SK-N-SH (cell line): ENCODE results near the gene LGR4. TPM values are rescaled to one million over a fixed set of nuclear protein-coding genes. Genes with fewer than 3 reads are reported as not detected.

ENCODE experiments used
- CTCF ChIA-PET: fragments of 300-600, 350-600 bp; formaldehyde crosslinking; extraction: SDS; loops from one replicate; lab custom pipeline; 2021; lab: Yijun Ruan, JAX
- POLR2A ChIA-PET: fragments of 350-600 bp; sonication (Branson Sonifier 250); formaldehyde crosslinking; extraction: SDS; loops from one replicate; lab custom pipeline; 2020; ENCODE audit warnings: antibody characterized with exemption, inconsistent platforms; lab: Yijun Ruan, JAX
- DNase-seq: peaks from one replicate; pipeline ENCODE4 v3.0.0; 2012
- H2AFZ ChIP-seq: fragments of 200-600 bp; sonication (generic); 2 replicates; pipeline ENCODE4 v1.8.1; 2016; ENCODE audit warnings: antibody characterized with exemption, mild to moderate bottlenecking, low read depth
- H3F3A ChIP-seq: fragments of 200-600 bp; sonication (generic); replicated peaks from 2 replicates; pipeline ENCODE3; 2016; ENCODE audit warnings: antibody characterized with exemption, mild to moderate bottlenecking; ENCODE audit not compliant: insufficient read depth
- H3K27ac ChIP-seq, 2 experiments: fragments of 200-500 bp in 1 of 2; fragments of 200-600 bp in 1 of 2; sonication (Bioruptor generic) in 1 of 2; sonication (generic), shearing (Covaris generic) in 1 of 2; 2 replicates each; pipeline versions ENCODE4 v1.5.1 to v1.6.1; 2014 to 2016; ENCODE audit warnings: low read depth in 2 of 2, inconsistent platforms in 1 of 2, low read length in 1 of 2, mild to moderate bottlenecking in 1 of 2, mixed read lengths in 1 of 2
- H3K27me3 ChIP-seq: fragments of 200-600 bp; sonication (generic), shearing (Covaris generic); 2 replicates; pipeline ENCODE4 v1.6.1; 2016; ENCODE audit warnings: mixed run types; ENCODE audit not compliant: insufficient read depth
- H3K36me3 ChIP-seq, 2 experiments: fragments of 200-500 bp in 1 of 2; fragments of 200-600 bp in 1 of 2; sonication (Bioruptor generic) in 1 of 2; sonication (generic) in 1 of 2; replicated peaks in 1 of 2; 2 replicates each; pipeline versions ENCODE3 to v1.5.1; 2014 to 2016; ENCODE audit warnings: low read length in 1 of 2, mild to moderate bottlenecking in 1 of 2; ENCODE audit not compliant: insufficient read depth in 2 of 2, control insufficient read depth in 1 of 2
- H3K4me1 ChIP-seq, 2 experiments: fragments of 200-500 bp in 1 of 2; fragments of 200-600 bp in 1 of 2; sonication (Bioruptor generic) in 1 of 2; sonication (generic), shearing (Covaris generic) in 1 of 2; 2 replicates each; pipeline versions ENCODE4 v1.5.1 to v1.6.1; 2014 to 2016; ENCODE audit warnings: low read depth in 1 of 2, low read length in 1 of 2, mixed run types in 1 of 2; ENCODE audit not compliant: insufficient read depth in 2 of 2, control insufficient read depth in 1 of 2
- H3K4me2 ChIP-seq: fragments of 200-600 bp; sonication (generic), shearing (Covaris generic); 2 replicates; pipeline ENCODE4 v1.6.1; 2017; ENCODE audit warnings: mixed run types
- H3K4me3 ChIP-seq, 2 experiments: fragments of 200-500 bp in 1 of 2; fragments of 200-600 bp in 1 of 2; sonication (Bioruptor generic) in 1 of 2; sonication (generic), shearing (Covaris generic) in 1 of 2; 2 replicates each; pipeline versions ENCODE4 v1.5.1 to v1.8.1; 2014 to 2016; ENCODE audit warnings: low read depth in 2 of 2, inconsistent platforms in 1 of 2, low read length in 1 of 2, mild to moderate bottlenecking in 1 of 2, mixed read lengths in 1 of 2, moderate library complexity in 1 of 2
- H3K79me2 ChIP-seq: fragments of 200-600 bp; sonication (generic); 2 replicates; pipeline ENCODE4 v1.8.1; 2017; ENCODE audit warnings: mild to moderate bottlenecking; ENCODE audit not compliant: insufficient read depth
- H3K9ac ChIP-seq: fragments of 200-600 bp; sonication (generic); 2 replicates; pipeline ENCODE4 v1.6.1; 2017; ENCODE audit warnings: mixed run types
- H3K9me2 ChIP-seq: fragments of 200-600 bp; sonication (generic); 2 replicates; pipeline ENCODE4 v1.6.1; 2017; ENCODE audit warnings: mixed run types
- H3K9me3 ChIP-seq: fragments of 200-600 bp; sonication (generic); 2 replicates; pipeline ENCODE4 v1.6.1; 2017; ENCODE audit warnings: mixed run types, mild to moderate bottlenecking, moderate library complexity
- H4K20me1 ChIP-seq: fragments of 200-600 bp; sonication (generic); 2 replicates; pipeline ENCODE4 v1.6.1; 2017; ENCODE audit warnings: mild to moderate bottlenecking, mixed run types; ENCODE audit not compliant: insufficient read depth
- EP300 ChIP-seq, 2 experiments: IDR thresholded peaks; 2 replicates each; pipeline versions ENCODE4 v1.4.0 to v1.6.1; 2012; ENCODE audit warnings: borderline replicate concordance in 1 of 2, low read depth in 1 of 2, low read length in 1 of 2
- FOSL2 ChIP-seq: IDR thresholded peaks from 2 replicates; pipeline ENCODE4 v1.4.0; 2012; ENCODE audit warnings: low read depth, mild to moderate bottlenecking, moderate library complexity, borderline replicate concordance
- FOXJ3 ChIP-seq: sonication (generic); formaldehyde crosslinking; IDR thresholded peaks from 2 replicates; pipeline ENCODE4 v1.5.1; 2020; ENCODE audit warnings: mild to moderate bottlenecking, missing genetic modification reagents
- FOXM1 ChIP-seq: IDR thresholded peaks from 2 replicates; pipeline ENCODE4 v1.4.0; 2012; ENCODE audit warnings: low read depth, mild to moderate bottlenecking
- MEF2A ChIP-seq: IDR thresholded peaks from 2 replicates; pipeline ENCODE4 v1.4.0; 2012; ENCODE audit warnings: low read depth, borderline replicate concordance
- NRF1 ChIP-seq: IDR thresholded peaks from 2 replicates; pipeline ENCODE4 v1.6.1; 2012; ENCODE audit warnings: low read depth, mild to moderate bottlenecking, low read length
- POLR2AphosphoS5 ChIP-seq: IDR thresholded peaks from 2 replicates; pipeline ENCODE4 v1.6.1; 2012; ENCODE audit warnings: low read depth, low read length
- RCOR1 ChIP-seq: fragments of 150-350 bp; IDR thresholded peaks from 2 replicates; pipeline ENCODE4 v1.6.1; 2017; ENCODE audit warnings: antibody characterized with exemption, low read length
- RFX5 ChIP-seq: IDR thresholded peaks from 2 replicates; pipeline ENCODE4 v1.6.1; 2012; ENCODE audit warnings: mild to moderate bottlenecking, improper control_type of control experiment, low read length
- RXRA ChIP-seq: IDR thresholded peaks from 2 replicates; pipeline ENCODE4 v1.4.0; 2012; ENCODE audit warnings: low read depth, mild to moderate bottlenecking, borderline replicate concordance
- SIN3A ChIP-seq: IDR thresholded peaks from 2 replicates; pipeline ENCODE4 v1.6.1; 2012; ENCODE audit warnings: low read depth, mild to moderate bottlenecking, low read length, moderate library complexity, borderline replicate concordance
- WGBS: methylation state at CpG from one replicate; pipeline ENCODE4 v1.1.6; 2017; ENCODE audit warnings: low lambda C conversion rate; 5-methylcytosine and 5-hydroxymethylcytosine counted together
- polyA plus RNA-seq, 3 experiments: library from polyadenylated mRNA; depleted of rRNA; stranded (reverse); fragments of >200 nt; gene quantifications; 2 replicates each; pipeline ENCODE4 v1.2.3, GENCODE V29; 2012
- TF ChIP-seq, protein P1 (sequence below): fragments of 150-350 bp; IDR thresholded peaks from 2 replicates; pipeline ENCODE4 v1.6.1; 2017; ENCODE audit warnings: antibody characterized with exemption, low read length, low read depth, borderline replicate concordance
- TF ChIP-seq, protein P2 (sequence below): IDR thresholded peaks from 2 replicates; pipeline ENCODE4; 2012
- TF ChIP-seq, protein P3 (sequence below): IDR thresholded peaks from 2 replicates; pipeline ENCODE4 v1.4.0; 2012; ENCODE audit warnings: low read depth, borderline replicate concordance

Gene LGR4
- polyA plus RNA-seq, 1 of the 3 experiments (the other 2 are of a cell fraction), result 2.6 TPM

DNA sequence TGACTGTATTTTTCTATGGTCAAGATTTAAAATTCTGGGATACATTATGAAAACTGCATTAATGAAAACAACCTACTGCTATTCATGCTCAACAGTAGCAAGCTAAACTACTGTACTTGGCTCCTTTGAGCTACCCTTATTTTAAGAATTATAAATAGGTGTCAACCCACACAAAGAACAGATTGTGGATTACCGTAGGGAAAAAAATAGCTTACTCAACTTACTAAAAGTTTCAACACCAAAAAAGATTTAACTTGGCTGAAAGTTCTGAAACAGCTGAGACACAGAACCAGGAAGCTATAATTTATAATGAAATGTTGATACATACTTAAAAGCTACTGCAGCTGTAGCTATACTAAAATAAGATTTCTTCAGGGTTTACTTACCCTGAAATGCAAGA is 23.9 kb upstream of the LGR4 start:
- CTCF ChIA-PET, result interaction anchor here (0.8 to 6.6 kb wide), 12 partner anchors 12 to 420 kb away, joined by 3 to 100 read pairs (median 4); no protein-coding TSS in a partner anchor
- H3K9me3 ChIP-seq, result no peaks in the 10 kb centered on the region
- H3K4me1 ChIP-seq, result peaks cover 0 to 12% of the 10 kb centered on the region in 2 experiments; a peak in 2 of 4 replicates
- H3K4me3 ChIP-seq, result no peak overlapping the region
- peaks cover 27% of the 10 kb centered on the region for H3F3A ChIP-seq
- POLR2A ChIA-PET, result no interaction called here
- H3K27me3 ChIP-seq, result no peaks in the 10 kb centered on the region
- no peak overlapping the region for H3K9ac ChIP-seq
- 90% methylated on average over 1 of the region's 1 CpG for WGBS
- no peak for TF ChIP-seq EP300 (IDR thresholded peaks at IDR 0.05; ENCODE audit: borderline replicate concordance in 1 of 2, low read depth in 1 of 2, low read length in 1 of 2)
- no peak for TF ChIP-seq NRF1
- TF ChIP-seq MEF2A, result no peak
- TF ChIP-seq, protein P1, sequence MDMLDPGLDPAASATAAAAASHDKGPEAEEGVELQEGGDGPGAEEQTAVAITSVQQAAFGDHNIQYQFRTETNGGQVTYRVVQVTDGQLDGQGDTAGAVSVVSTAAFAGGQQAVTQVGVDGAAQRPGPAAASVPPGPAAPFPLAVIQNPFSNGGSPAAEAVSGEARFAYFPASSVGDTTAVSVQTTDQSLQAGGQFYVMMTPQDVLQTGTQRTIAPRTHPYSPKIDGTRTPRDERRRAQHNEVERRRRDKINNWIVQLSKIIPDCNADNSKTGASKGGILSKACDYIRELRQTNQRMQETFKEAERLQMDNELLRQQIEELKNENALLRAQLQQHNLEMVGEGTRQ, result no peak
- TF ChIP-seq RCOR1, result no peak
- TF ChIP-seq, protein P2, sequence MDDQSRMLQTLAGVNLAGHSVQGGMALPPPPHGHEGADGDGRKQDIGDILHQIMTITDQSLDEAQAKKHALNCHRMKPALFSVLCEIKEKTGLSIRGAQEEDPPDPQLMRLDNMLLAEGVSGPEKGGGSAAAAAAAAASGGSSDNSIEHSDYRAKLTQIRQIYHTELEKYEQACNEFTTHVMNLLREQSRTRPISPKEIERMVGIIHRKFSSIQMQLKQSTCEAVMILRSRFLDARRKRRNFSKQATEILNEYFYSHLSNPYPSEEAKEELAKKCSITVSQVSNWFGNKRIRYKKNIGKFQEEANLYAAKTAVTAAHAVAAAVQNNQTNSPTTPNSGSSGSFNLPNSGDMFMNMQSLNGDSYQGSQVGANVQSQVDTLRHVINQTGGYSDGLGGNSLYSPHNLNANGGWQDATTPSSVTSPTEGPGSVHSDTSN, result no peak
- H3K36me3 ChIP-seq, result peaks cover 75 to 84% of the 10 kb centered on the region in 2 experiments
- no peak overlapping the region for H3K4me2 ChIP-seq
- no peak for DNase-seq
- H3K9me2 ChIP-seq, result no peaks in the 10 kb centered on the region
- peaks cover 28% of the 10 kb centered on the region for H3K79me2 ChIP-seq
- H3K27ac ChIP-seq, result no peak overlapping the region
- no peaks in the 10 kb centered on the region for H4K20me1 ChIP-seq
- H2AFZ ChIP-seq, result no peak overlapping the region

DNA sequence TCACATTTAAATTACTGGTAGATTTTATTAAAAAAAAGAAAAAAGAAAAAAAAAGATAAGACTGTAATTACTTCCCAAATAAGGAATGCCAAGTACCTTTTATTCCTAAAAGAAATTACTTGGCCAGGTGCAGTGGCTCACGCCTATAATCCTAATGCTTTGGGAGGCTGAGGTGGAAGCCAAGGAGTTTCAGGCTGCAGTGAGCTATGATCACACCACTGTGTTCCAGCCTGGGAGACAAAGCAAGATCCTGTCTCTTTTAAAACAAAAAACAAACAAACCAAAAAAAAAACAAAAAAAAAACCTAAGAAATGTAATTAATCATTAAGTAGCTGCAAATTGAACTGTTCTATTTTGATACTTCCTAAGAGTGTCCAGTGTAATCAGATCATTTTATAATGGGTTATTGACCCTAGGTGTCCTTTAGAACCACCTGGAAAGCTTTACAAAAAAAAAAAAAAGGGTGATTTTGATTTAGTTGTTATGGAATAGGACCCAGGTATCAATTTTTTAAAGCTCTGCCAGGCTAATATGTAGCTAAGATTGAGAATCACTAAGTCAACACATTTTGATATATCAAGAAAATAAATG is 23.2 kb upstream of the LGR4 start:
- H3K4me2 ChIP-seq, result no peak overlapping the region
- 100% methylated on average over 1 of the region's 1 CpG for WGBS

More for the DNA sequence above, 23.2 kb upstream of the LGR4 start:
- Histone ChIP-seq H3K4me1 (peaks cover 0 to 12% of the 10 kb centered on the region in 2 experiments; a peak in 2 of 4 replicates), H3K9ac (no peak overlapping the region), H3K9me3 (no peaks in the 10 kb centered on the region), H3K36me3 (peaks cover 73 to 85% of the 10 kb centered on the region in 2 experiments), H4K20me1 (no peaks in the 10 kb centered on the region), H3K9me2 (no peaks in the 10 kb centered on the region), H3K27ac (no peak overlapping the region), H3F3A (peaks cover 27% of the 10 kb centered on the region), H3K27me3 (no peaks in the 10 kb centered on the region), H2AFZ (no peak overlapping the region), H3K4me3 (no peak overlapping the region), H3K79me2 (peaks cover 27% of the 10 kb centered on the region)
- no peak for TF ChIP-seq RXRA
- TF ChIP-seq FOXJ3 (CRISPR knock-in tag), result no peak
- TF ChIP-seq, protein P3, sequence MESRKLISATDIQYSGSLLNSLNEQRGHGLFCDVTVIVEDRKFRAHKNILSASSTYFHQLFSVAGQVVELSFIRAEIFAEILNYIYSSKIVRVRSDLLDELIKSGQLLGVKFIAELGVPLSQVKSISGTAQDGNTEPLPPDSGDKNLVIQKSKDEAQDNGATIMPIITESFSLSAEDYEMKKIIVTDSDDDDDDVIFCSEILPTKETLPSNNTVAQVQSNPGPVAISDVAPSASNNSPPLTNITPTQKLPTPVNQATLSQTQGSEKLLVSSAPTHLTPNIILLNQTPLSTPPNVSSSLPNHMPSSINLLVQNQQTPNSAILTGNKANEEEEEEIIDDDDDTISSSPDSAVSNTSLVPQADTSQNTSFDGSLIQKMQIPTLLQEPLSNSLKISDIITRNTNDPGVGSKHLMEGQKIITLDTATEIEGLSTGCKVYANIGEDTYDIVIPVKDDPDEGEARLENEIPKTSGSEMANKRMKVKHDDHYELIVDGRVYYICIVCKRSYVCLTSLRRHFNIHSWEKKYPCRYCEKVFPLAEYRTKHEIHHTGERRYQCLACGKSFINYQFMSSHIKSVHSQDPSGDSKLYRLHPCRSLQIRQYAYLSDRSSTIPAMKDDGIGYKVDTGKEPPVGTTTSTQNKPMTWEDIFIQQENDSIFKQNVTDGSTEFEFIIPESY, result no peak
- no peak for TF ChIP-seq RFX5
- TF ChIP-seq FOXM1, result no peak
- no peak for TF ChIP-seq MEF2A
- TF ChIP-seq FOSL2, result no peak
- TF ChIP-seq SIN3A, result no peak
- no peak for TF ChIP-seq POLR2AphosphoS5
- ChIA-PET POLR2A (interaction anchor here (0.7 kb wide), 1 partner anchor 31 kb away, joined by 3 read pairs; no protein-coding TSS in a partner anchor), CTCF (interaction anchor here (0.8 to 6.6 kb wide), 7 partner anchors 11 to 312 kb away, joined by 3 to 100 read pairs (median 4); no protein-coding TSS in a partner anchor)
- no peak for DNase-seq
